A673 (cell line): ENCODE data around the gene ELP4.
"Not testable (repeated sequence)": the region's sequence is repeated elsewhere in the genome, so short reads cannot be mapped to it uniquely, and the experiment has no call there.

Experiments
- EZH2 ChIP-seq: fragments of 200-600 bp; sonication (generic); IDR thresholded peaks from 2 replicates; pipeline ENCODE4 v1.6.1; 2017; ENCODE audit warnings: borderline replicate concordance, low read depth, mild to moderate bottlenecking, mixed read lengths, antibody characterized with exemption, low read length; ENCODE audit not compliant: poor library complexity, severe bottlenecking
- TF ChIP-seq, protein P1 (sequence below): fragments of 300-800, 200-600 bp; sonication (generic); conservative IDR thresholded peaks from 2 replicates; pipeline ENCODE4 v1.5.1; 2017; ENCODE audit warnings: low read depth, mild to moderate bottlenecking, antibody characterized with exemption, low read length, moderate library complexity, mixed read lengths

DNA sequence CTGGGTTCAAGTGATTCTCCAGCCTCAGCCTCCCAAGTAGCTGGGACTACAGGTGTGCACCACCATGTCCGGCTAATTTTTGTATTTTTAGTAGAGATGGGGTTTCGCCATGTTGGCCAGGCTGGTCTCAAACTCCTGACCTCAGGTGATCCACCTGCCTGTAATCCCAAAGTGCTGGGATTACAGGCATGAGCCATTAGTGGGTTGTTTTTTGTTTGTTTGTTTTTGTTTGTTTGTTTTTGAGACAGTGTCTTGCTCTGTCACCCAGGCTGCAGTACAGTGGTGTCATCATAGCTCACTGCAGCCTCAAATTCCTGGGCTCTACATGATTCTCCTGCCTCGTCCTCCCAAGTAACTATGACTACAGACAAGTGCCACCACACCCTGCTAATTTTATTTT, 163.5 kb downstream of the ELP4 start:
- TF ChIP-seq, protein P1, sequence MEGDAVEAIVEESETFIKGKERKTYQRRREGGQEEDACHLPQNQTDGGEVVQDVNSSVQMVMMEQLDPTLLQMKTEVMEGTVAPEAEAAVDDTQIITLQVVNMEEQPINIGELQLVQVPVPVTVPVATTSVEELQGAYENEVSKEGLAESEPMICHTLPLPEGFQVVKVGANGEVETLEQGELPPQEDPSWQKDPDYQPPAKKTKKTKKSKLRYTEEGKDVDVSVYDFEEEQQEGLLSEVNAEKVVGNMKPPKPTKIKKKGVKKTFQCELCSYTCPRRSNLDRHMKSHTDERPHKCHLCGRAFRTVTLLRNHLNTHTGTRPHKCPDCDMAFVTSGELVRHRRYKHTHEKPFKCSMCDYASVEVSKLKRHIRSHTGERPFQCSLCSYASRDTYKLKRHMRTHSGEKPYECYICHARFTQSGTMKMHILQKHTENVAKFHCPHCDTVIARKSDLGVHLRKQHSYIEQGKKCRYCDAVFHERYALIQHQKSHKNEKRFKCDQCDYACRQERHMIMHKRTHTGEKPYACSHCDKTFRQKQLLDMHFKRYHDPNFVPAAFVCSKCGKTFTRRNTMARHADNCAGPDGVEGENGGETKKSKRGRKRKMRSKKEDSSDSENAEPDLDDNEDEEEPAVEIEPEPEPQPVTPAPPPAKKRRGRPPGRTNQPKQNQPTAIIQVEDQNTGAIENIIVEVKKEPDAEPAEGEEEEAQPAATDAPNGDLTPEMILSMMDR = not testable (repeated sequence)
- TF ChIP-seq EZH2 = not testable (repeated sequence)
